OCI-LY1 (cell line): ENCODE results near the gene TMEM62.

Source experiments
- H2AFZ ChIP-seq: fragments of 200-600 bp; sonication (generic), shearing (Covaris generic); 2 replicates; pipeline ENCODE4 v1.6.0; 2014; ENCODE audit warnings: antibody characterized with exemption, mild to moderate bottlenecking, low read length
- H3F3A ChIP-seq: fragments of 200-600 bp; sonication (generic), shearing (Covaris generic); 2 replicates; pipeline ENCODE4 v1.6.0; 2014; ENCODE audit warnings: mild to moderate bottlenecking, antibody characterized with exemption, low read length, moderate library complexity; ENCODE audit not compliant: insufficient read depth
- H3K27ac ChIP-seq: fragments of 200-600 bp; sonication (generic); 2 replicates; pipeline ENCODE4 v1.5.1; 2014; ENCODE audit warnings: low read length, mixed run types, mild to moderate bottlenecking, low read depth; ENCODE audit not compliant: poor library complexity, severe bottlenecking
- H3K27me3 ChIP-seq: fragments of 200-600 bp; sonication (generic); 2 replicates; pipeline ENCODE4 v1.6.0; 2014; ENCODE audit warnings: antibody characterized with exemption, mild to moderate bottlenecking, low read length, moderate library complexity; ENCODE audit not compliant: insufficient read depth
- H3K36me3 ChIP-seq: fragments of 200-600 bp; sonication (generic); 2 replicates; pipeline ENCODE4 v1.6.1; 2014; ENCODE audit warnings: mild to moderate bottlenecking, antibody characterized with exemption, low read length, moderate library complexity, mixed read lengths; ENCODE audit not compliant: insufficient read depth
- H3K4me1 ChIP-seq: fragments of 200-600 bp; sonication (generic); 2 replicates; pipeline ENCODE4 v1.5.1; 2014; ENCODE audit warnings: mild to moderate bottlenecking, low read length, moderate library complexity; ENCODE audit not compliant: insufficient read depth, severe bottlenecking
- H3K4me2 ChIP-seq: fragments of 200-600 bp; sonication (generic), shearing (Covaris generic); 2 replicates; pipeline ENCODE4 v1.6.1; 2014; ENCODE audit warnings: low read length
- H3K4me3 ChIP-seq: fragments of 200-600 bp; sonication (generic); 2 replicates; pipeline ENCODE4 v1.5.1; 2014; ENCODE audit warnings: low read length, low read depth, mild to moderate bottlenecking, mixed read lengths; ENCODE audit not compliant: poor library complexity, severe bottlenecking
- H3K79me2 ChIP-seq: fragments of 200-600 bp; shearing (Covaris generic); 2 replicates; pipeline ENCODE4 v1.6.1; 2016; ENCODE audit warnings: mixed run types, low read length, mixed read lengths; ENCODE audit not compliant: insufficient read depth
- H3K9ac ChIP-seq: fragments of 200-600 bp; sonication (generic), shearing (Covaris generic); 2 replicates; pipeline ENCODE4 v1.6.1; 2014; ENCODE audit warnings: mild to moderate bottlenecking, low read length, mixed read lengths
- H3K9me2 ChIP-seq: fragments of 200-600 bp; sonication (generic), shearing (Covaris generic); 2 replicates; pipeline ENCODE4 v1.6.1; 2014; ENCODE audit warnings: low read depth, mild to moderate bottlenecking, low read length, mixed read lengths
- H3K9me3 ChIP-seq: fragments of 200-600 bp; shearing (Covaris generic); 2 replicates; pipeline ENCODE4 v1.6.1; 2014; ENCODE audit warnings: low read length, mixed read lengths
- H4K20me1 ChIP-seq: fragments of 200-600 bp; sonication (generic), shearing (Covaris generic); 2 replicates; pipeline ENCODE4 v1.6.0; 2016; ENCODE audit warnings: mild to moderate bottlenecking, low read length; ENCODE audit not compliant: insufficient read depth
- CTCF ChIP-seq: fragments of 200-600 bp; sonication (generic), shearing (Covaris generic); IDR thresholded peaks from 2 replicates; pipeline ENCODE4 v1.5.1; 2017; ENCODE audit warnings: mild to moderate bottlenecking, antibody characterized with exemption, low read length, moderate library complexity, mixed read lengths
- EZH2 ChIP-seq: fragments of 200-600 bp; sonication (generic), shearing (Covaris generic); IDR thresholded peaks from 2 replicates; pipeline ENCODE4 v1.8.0; 2017; ENCODE audit warnings: borderline replicate concordance, mixed run types, mild to moderate bottlenecking, antibody characterized with exemption, low read length, moderate library complexity, mixed read lengths

Gene TMEM62

GRCh38 chr15:43143203-43143941 lies 10.0 kb downstream of the TMEM62 start:
- TF ChIP-seq EZH2 (no peak), CTCF (no peak)
- H3K9ac ChIP-seq = no peak overlapping the region
- H3K9me2 ChIP-seq = no peaks in the 10 kb centered on the region

GRCh38 chr15:43144512-43144911 lies 11.1 kb downstream of the TMEM62 start:
- H3K9me3 ChIP-seq = no peaks in the 10 kb centered on the region
- no peaks in the 10 kb centered on the region for H4K20me1 ChIP-seq
- no peaks in the 10 kb centered on the region for H3K27me3 ChIP-seq
- H3K27ac ChIP-seq = no peak overlapping the region
- no peak overlapping the region for H2AFZ ChIP-seq
- peaks cover 10% of the 10 kb centered on the region for H3K4me1 ChIP-seq
- H3K79me2 ChIP-seq = no peaks in the 10 kb centered on the region
- no peak overlapping the region for H3K4me2 ChIP-seq
- H3K9ac ChIP-seq = no peak overlapping the region
- H3K36me3 ChIP-seq = peaks cover 69% of the 10 kb centered on the region
- H3K4me3 ChIP-seq = no peak overlapping the region
- no peaks in the 10 kb centered on the region for H3F3A ChIP-seq
- TF ChIP-seq CTCF = no peak
- no peaks in the 10 kb centered on the region for H3K9me2 ChIP-seq

More at GRCh38 chr15:43143203-43143941, 10.0 kb downstream of the TMEM62 start:
- H3F3A ChIP-seq = no peaks in the 10 kb centered on the region
- H3K4me2 ChIP-seq = no peak overlapping the region
- H4K20me1 ChIP-seq = no peaks in the 10 kb centered on the region
- no peak overlapping the region for H3K4me3 ChIP-seq
- no peaks in the 10 kb centered on the region for H3K79me2 ChIP-seq
- no peaks in the 10 kb centered on the region for H3K9me3 ChIP-seq
- no peak overlapping the region for H2AFZ ChIP-seq
- no peak overlapping the region for H3K27ac ChIP-seq
- H3K4me1 ChIP-seq = peaks cover 10% of the 10 kb centered on the region
- H3K27me3 ChIP-seq = no peaks in the 10 kb centered on the region
- peaks cover 69% of the 10 kb centered on the region for H3K36me3 ChIP-seq

GRCh38 chr15:43146184-43146583 lies 12.8 kb downstream of the TMEM62 start:
- TF ChIP-seq CTCF = no peak
- no peaks in the 10 kb centered on the region for H4K20me1 ChIP-seq
- H3F3A ChIP-seq = no peaks in the 10 kb centered on the region
- no peak overlapping the region for H3K4me3 ChIP-seq
- H3K27ac ChIP-seq = no peak overlapping the region
- no peaks in the 10 kb centered on the region for H3K9me3 ChIP-seq
- H3K9me2 ChIP-seq = no peaks in the 10 kb centered on the region
- H3K79me2 ChIP-seq = no peaks in the 10 kb centered on the region
- no peak overlapping the region for H2AFZ ChIP-seq
- H3K4me1 ChIP-seq = peaks cover 10% of the 10 kb centered on the region
- no peak overlapping the region for H3K4me2 ChIP-seq
- H3K36me3 ChIP-seq = peaks cover 69% of the 10 kb centered on the region
- no peaks in the 10 kb centered on the region for H3K27me3 ChIP-seq
- H3K9ac ChIP-seq = no peak overlapping the region
